HCT116 (cell line): Measurements from ENCODE around the gene ZNF800. TPM values are rescaled to one million over a fixed set of nuclear protein-coding genes. Genes with fewer than 3 reads are reported as not detected.

Experiments
- ATAC-seq: fragments of 200-7000 bp; cut with Tn5 transposase; 2 replicates; pipeline ENCODE4 v1.9.1; 2020; ENCODE audit warnings: mild to moderate bottlenecking, moderate library complexity
- BruUV-seq: library from RNA; stranded (reverse); fragments of 400-500 nt; replicated peaks from 2 replicates; lab custom pipeline; 2021; lab: Mats Ljungman, UMichigan
- CTCF ChIA-PET: fragments of 300-600 bp; sonication (Branson Sonifier 250); formaldehyde crosslinking; loops from one replicate; lab custom pipeline; 2021; ENCODE audit warnings: antibody characterized with exemption; lab: Charles Lee
- POLR2A ChIA-PET: fragments of 300-600, 350-600 bp; sonication (Branson Sonifier 250); formaldehyde crosslinking; loops from one replicate; lab custom pipeline; 2021; ENCODE audit warnings: antibody characterized with exemption; lab: Charles Lee
- RAD21 ChIA-PET, 2 experiments: fragments of 300-600 bp; sonication (Branson Sonifier 250); formaldehyde crosslinking; loops; one replicate each; lab custom pipeline; 2023; ENCODE audit warnings: low total read pairs in 2 of 2; ENCODE audit not compliant: uncharacterized antibody in 2 of 2, unreplicated experiment in 2 of 2, low non-redundant PET in 1 of 2; lab: Charles Lee
- DNase-seq: peaks from one replicate; pipeline ENCODE4 v3.0.0-alpha.2; 2010; ENCODE audit warnings: low read depth, low spot score
- H2AFZ ChIP-seq: fragments of 200-600 bp; shearing (Covaris generic), sonication (generic); 2 replicates; pipeline ENCODE4 v1.6.1; 2017; ENCODE audit warnings: low read depth, mixed run types, mixed read lengths, antibody characterized with exemption, low read length; ENCODE audit not compliant: poor library complexity, severe bottlenecking
- H3K27ac ChIP-seq: 2 replicates; pipeline ENCODE4 v1.5.1; 2012; ENCODE audit warnings: low read depth, low read length
- H3K27me3 ChIP-seq: fragments of 200-600 bp; sonication (generic); 2 replicates; pipeline ENCODE4 v1.6.1; 2016; ENCODE audit warnings: mixed run types, low read length, mixed read lengths; ENCODE audit not compliant: insufficient read depth
- H3K36me3 ChIP-seq, 2 experiments: fragments of 200-500 bp in 1 of 2; fragments of 200-600 bp in 1 of 2; sonication (Bioruptor generic) in 1 of 2; sonication (generic) in 1 of 2; 2 replicates each; pipeline versions ENCODE4 v1.5.1 to v1.6.1; 2014 to 2016; ENCODE audit warnings: low read length in 2 of 2, inconsistent platforms in 1 of 2, mixed read lengths in 1 of 2, mixed run types in 1 of 2; ENCODE audit not compliant: insufficient read depth in 2 of 2, control insufficient read depth in 1 of 2
- H3K4me1 ChIP-seq, 2 experiments: fragments of 200-600 bp in 1 of 2; sonication (generic) in 1 of 2; 2 replicates each; pipeline versions ENCODE4 v1.5.1 to v1.6.1; 2012 to 2017; ENCODE audit warnings: low read length in 2 of 2, inconsistent platforms in 1 of 2, mild to moderate bottlenecking in 1 of 2, mixed read lengths in 1 of 2, mixed run types in 1 of 2, moderate library complexity in 1 of 2; ENCODE audit not compliant: insufficient read depth in 2 of 2, control insufficient read depth in 1 of 2
- H3K4me2 ChIP-seq: fragments of 200-600 bp; sonication (generic); 2 replicates; pipeline ENCODE4 v1.6.1; 2017; ENCODE audit warnings: mixed run types, low read length, mixed read lengths
- H3K4me3 ChIP-seq, 2 experiments: fragments of 200-600 bp in 1 of 2; sonication (generic) in 1 of 2; replicated peaks in 1 of 2; 2 replicates each; pipeline ENCODE4 v1.5.1; 2011 to 2016; ENCODE audit warnings: low read length in 2 of 2, control low read depth in 1 of 2, low read depth in 1 of 2, mild to moderate bottlenecking in 1 of 2, mixed read lengths in 1 of 2, mixed run types in 1 of 2
- H3K79me2 ChIP-seq: fragments of 200-600 bp; sonication (generic); 2 replicates; pipeline ENCODE4 v1.6.1; 2017; ENCODE audit warnings: mild to moderate bottlenecking, mixed run types, low read length, moderate library complexity, mixed read lengths; ENCODE audit not compliant: insufficient read depth
- H3K9ac ChIP-seq: fragments of 200-600 bp; sonication (generic); 2 replicates; pipeline ENCODE4 v1.6.1; 2016; ENCODE audit warnings: low read length, mixed read lengths
- H3K9me2 ChIP-seq: fragments of 200-600 bp; sonication (generic), shearing (Covaris generic); 2 replicates; pipeline ENCODE4 v1.6.1; 2017; ENCODE audit warnings: mixed run types, mild to moderate bottlenecking, moderate library complexity; ENCODE audit not compliant: insufficient read depth
- H3K9me3 ChIP-seq, 2 experiments: fragments of 200-500 bp in 1 of 2; fragments of 200-600 bp in 1 of 2; sonication (Bioruptor generic) in 1 of 2; sonication (generic) in 1 of 2; 2 replicates each; pipeline ENCODE4 v1.6.1; 2014 to 2017; ENCODE audit warnings: low read length in 2 of 2, mixed read lengths in 2 of 2, inconsistent platforms in 1 of 2, low read depth in 1 of 2, mild to moderate bottlenecking in 1 of 2, mixed run types in 1 of 2, moderate library complexity in 1 of 2; ENCODE audit not compliant: control insufficient read depth in 1 of 2, insufficient read depth in 1 of 2
- H4K20me1 ChIP-seq: fragments of 200-600 bp; sonication (generic), shearing (Covaris generic); 2 replicates; pipeline ENCODE4 v1.6.1; 2017; ENCODE audit warnings: mixed run types, mild to moderate bottlenecking, moderate library complexity; ENCODE audit not compliant: insufficient read depth
- ATF3 ChIP-seq: IDR thresholded peaks from 2 replicates; pipeline ENCODE4 v1.6.1; 2012
- CBX3 ChIP-seq: IDR thresholded peaks from 2 replicates; pipeline ENCODE4 v1.6.1; 2012; ENCODE audit warnings: low read depth
- CEBPB ChIP-seq: IDR thresholded peaks from 2 replicates; pipeline ENCODE4 v1.6.1; 2012; ENCODE audit warnings: low read depth
- CTCF ChIP-seq, 3 experiments: fragments of 200-600 bp in 1 of 3; sonication (generic) in 1 of 3; IDR thresholded peaks in 2 of 3; conservative IDR thresholded peaks in 1 of 3; 2 replicates each; pipeline ENCODE4 v1.5.1; 2012 to 2017; ENCODE audit warnings: low read depth in 2 of 3, low read length in 2 of 3, antibody characterized with exemption in 1 of 3, borderline replicate concordance in 1 of 3, control low read depth in 1 of 3, mild to moderate bottlenecking in 1 of 3, mixed read lengths in 1 of 3, mixed run types in 1 of 3, moderate library complexity in 1 of 3; ENCODE audit not compliant: insufficient read depth in 1 of 3
- EGR1 ChIP-seq: IDR thresholded peaks from 2 replicates; pipeline ENCODE4 v1.6.1; 2012; ENCODE audit warnings: low read depth
- ELF1 ChIP-seq: IDR thresholded peaks from 2 replicates; pipeline ENCODE4 v1.6.1; 2012; ENCODE audit warnings: low read depth, borderline replicate concordance
- EZH2 ChIP-seq: fragments of 200-600 bp; sonication (generic); IDR thresholded peaks from 2 replicates; pipeline ENCODE4 v1.6.1; 2017; ENCODE audit warnings: antibody characterized with exemption, mixed run types
- EZH2phosphoT487 ChIP-seq: fragments of 200-600 bp; IDR thresholded peaks from 2 replicates; pipeline ENCODE4 v1.6.1; 2018; ENCODE audit warnings: antibody characterized with exemption, borderline replicate concordance
- RAD21 ChIP-seq: IDR thresholded peaks from 2 replicates; pipeline ENCODE4 v1.6.1; 2012; ENCODE audit warnings: low read depth, mild to moderate bottlenecking
- REST ChIP-seq: IDR thresholded peaks from 2 replicates; pipeline ENCODE4 v1.6.1; 2012; ENCODE audit warnings: low read depth
- SIN3A ChIP-seq: IDR thresholded peaks from 2 replicates; pipeline ENCODE4 v1.6.1; 2012; ENCODE audit warnings: low read depth
- SRF ChIP-seq: IDR thresholded peaks from 2 replicates; pipeline ENCODE4 v1.6.1; 2012; ENCODE audit warnings: low read depth
- YY1 ChIP-seq: IDR thresholded peaks from 2 replicates; pipeline ENCODE4 v1.6.1; 2011; ENCODE audit warnings: low read length, low read depth, moderate library complexity, mild to moderate bottlenecking; ENCODE audit not compliant: insufficient replicate concordance; ENCODE audit errors: extremely low read depth
- ZBTB33 ChIP-seq: IDR thresholded peaks from 2 replicates; pipeline ENCODE4 v1.6.1; 2011; ENCODE audit warnings: mild to moderate bottlenecking, low read length, moderate library complexity; ENCODE audit not compliant: insufficient replicate concordance; ENCODE audit errors: extremely low read depth
- ZFX ChIP-seq: fragments of 450-650 bp; IDR thresholded peaks from 2 replicates; pipeline ENCODE4 v1.6.1; 2017
- ZNF274 ChIP-seq: fragments of 200-500 bp; sonication (Bioruptor generic); IDR thresholded peaks from 2 replicates; pipeline ENCODE4 v1.6.1; 2014; ENCODE audit warnings: mild to moderate bottlenecking, low read depth, low read length, inconsistent platforms
- intact Hi-C: fragments of 100-400 bp; cut with micrococcal nuclease; formaldehyde crosslinking; loops from 2 replicates; pipeline ENCODE4 v1.10.0; 2022
- total RNA-seq: library from RNA; stranded (reverse); gene quantifications from one replicate; pipeline ENCODE4 v1.2.1, GENCODE V29; 2021; ENCODE audit not compliant: unreplicated experiment

ZNF800 gene
- total RNA-seq, 1 experiment from 2014 or later = 30.9 TPM

- peaks cover 10% of the 10 kb centered on the region for H3K27me3 ChIP-seq
- ATAC-seq = no peak
- intact Hi-C loops = no loop called here
Observed at GRCh38 chr7:127417346-127417745, 24.8 kb upstream of the ZNF800 start.

More at GRCh38 chr7:127417346-127417745, 24.8 kb upstream of the ZNF800 start:
- ChIA-PET CTCF (no interaction called here), RAD21 (no interaction called here), POLR2A (no interaction called here)
- no peaks in the 10 kb centered on the region for H3K9me3 ChIP-seq
- H3K79me2 ChIP-seq = no peaks in the 10 kb centered on the region
- H3K4me2 ChIP-seq = no peak overlapping the region
- no peak overlapping the region for H3K9ac ChIP-seq
- H3K36me3 ChIP-seq = no peaks in the 10 kb centered on the region
- DNase-seq = no peak
- TF ChIP-seq EZH2 = no peak
- TF ChIP-seq SRF = no peak
- no peak for TF ChIP-seq ELF1
- no peak for TF ChIP-seq EGR1
- TF ChIP-seq CBX3 = no peak
- no peak for TF ChIP-seq ZNF274
- no peak for TF ChIP-seq ZBTB33
- TF ChIP-seq SIN3A = no peak
- TF ChIP-seq REST = no peak
- TF ChIP-seq YY1 = no peak
- TF ChIP-seq RAD21 = no peak
- no peak for TF ChIP-seq ZFX
- no peak for TF ChIP-seq CEBPB
- no peak for TF ChIP-seq ATF3
- no peak for TF ChIP-seq CTCF (IDR thresholded peaks at IDR 0.05 in 2 of 3, conservative IDR thresholded peaks at IDR 0.05 in 1 of 3; ENCODE audit: borderline replicate concordance in 1 of 3, insufficient read depth in 1 of 3, low read depth in 2 of 3, low read length in 2 of 3)
- TF ChIP-seq EZH2phosphoT487 = no peak
- BruUV-seq = no TSS peak
- no peaks in the 10 kb centered on the region for H4K20me1 ChIP-seq
- no peaks in the 10 kb centered on the region for H3K9me2 ChIP-seq
- no peak overlapping the region for H3K27ac ChIP-seq
- no peaks in the 10 kb centered on the region for H3K4me1 ChIP-seq
- H2AFZ ChIP-seq = no peak overlapping the region
- H3K4me3 ChIP-seq = no peak overlapping the region
